Measurements from ENCODE around the gene MVB12B. TPM values are rescaled to one million over a fixed set of nuclear protein-coding genes. Genes with fewer than 3 reads are reported as not detected.

Gene MVB12B
- total RNA-seq, 1 experiment from 2014 or later: 5.8 TPM

DNA sequence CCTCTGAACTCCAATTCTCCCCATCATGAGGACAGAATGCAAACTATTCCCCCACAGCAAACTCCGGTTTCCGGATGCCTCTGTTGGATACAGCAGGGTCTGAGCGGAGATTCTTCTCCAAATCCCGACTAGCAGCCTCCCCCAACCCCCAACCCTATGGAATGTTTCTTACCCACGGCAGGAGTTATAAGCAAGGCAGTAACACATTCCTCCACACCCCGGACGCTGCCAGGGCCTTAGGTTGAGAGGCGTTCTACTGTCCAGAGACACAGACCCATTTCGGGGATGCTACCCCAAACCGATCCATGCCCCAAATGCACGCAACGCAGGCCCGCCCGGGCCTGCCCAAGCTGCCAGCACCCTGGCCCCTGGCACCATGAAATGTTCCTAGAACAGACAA, 201.5 kb downstream of the MVB12B start:
- no peak overlapping the region for H2BK120ac ChIP-seq (ENCODE audit: low read depth, low read length, poor library complexity, severe bottlenecking)
- H4K8ac ChIP-seq (replicated peaks; ENCODE audit: insufficient read length, low read depth, low read length): no peak overlapping the region
- no peak overlapping the region for H4K91ac ChIP-seq (ENCODE audit: insufficient read length, low read depth, low read length)
- H4K20me1 ChIP-seq (ENCODE audit: control insufficient read depth, insufficient read depth, insufficient read length): no peaks in the 10 kb centered on the region
- H3K9ac ChIP-seq (ENCODE audit: extremely low read depth, insufficient read length, low read length): no peak overlapping the region
- peak; percentile 28 for DNase-seq
- H3K79me1 ChIP-seq (ENCODE audit: insufficient read depth, low read depth, low read length, poor library complexity, severe bottlenecking): no peaks in the 10 kb centered on the region
- no peak overlapping the region for H2BK12ac ChIP-seq (ENCODE audit: insufficient read length, low read depth, low read length)
- H3K4me1 ChIP-seq (ENCODE audit: insufficient read depth, low read length): 0 out of 2 replicates have a peak, but pooled peaks cover 3% of the 10 kb centered on the region
- H3K23ac ChIP-seq (ENCODE audit: insufficient read length, low read depth, low read length): no peak overlapping the region
- H3K27me3 ChIP-seq (ENCODE audit: insufficient read depth, low read length): no peaks in the 10 kb centered on the region
- H3K4ac ChIP-seq (ENCODE audit: low read depth, low read length): no peak overlapping the region
- no peak overlapping the region for H3K4me2 ChIP-seq (ENCODE audit: insufficient read depth, insufficient read length, low read length)
- TF ChIP-seq, protein P1, sequence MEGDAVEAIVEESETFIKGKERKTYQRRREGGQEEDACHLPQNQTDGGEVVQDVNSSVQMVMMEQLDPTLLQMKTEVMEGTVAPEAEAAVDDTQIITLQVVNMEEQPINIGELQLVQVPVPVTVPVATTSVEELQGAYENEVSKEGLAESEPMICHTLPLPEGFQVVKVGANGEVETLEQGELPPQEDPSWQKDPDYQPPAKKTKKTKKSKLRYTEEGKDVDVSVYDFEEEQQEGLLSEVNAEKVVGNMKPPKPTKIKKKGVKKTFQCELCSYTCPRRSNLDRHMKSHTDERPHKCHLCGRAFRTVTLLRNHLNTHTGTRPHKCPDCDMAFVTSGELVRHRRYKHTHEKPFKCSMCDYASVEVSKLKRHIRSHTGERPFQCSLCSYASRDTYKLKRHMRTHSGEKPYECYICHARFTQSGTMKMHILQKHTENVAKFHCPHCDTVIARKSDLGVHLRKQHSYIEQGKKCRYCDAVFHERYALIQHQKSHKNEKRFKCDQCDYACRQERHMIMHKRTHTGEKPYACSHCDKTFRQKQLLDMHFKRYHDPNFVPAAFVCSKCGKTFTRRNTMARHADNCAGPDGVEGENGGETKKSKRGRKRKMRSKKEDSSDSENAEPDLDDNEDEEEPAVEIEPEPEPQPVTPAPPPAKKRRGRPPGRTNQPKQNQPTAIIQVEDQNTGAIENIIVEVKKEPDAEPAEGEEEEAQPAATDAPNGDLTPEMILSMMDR (conservative IDR thresholded peaks at IDR 0.05): no peak
- H4K5ac ChIP-seq (ENCODE audit: insufficient read length, low read depth, low read length): no peak overlapping the region
- H2BK20ac ChIP-seq (ENCODE audit: low read depth, low read length, poor library complexity, severe bottlenecking): no peak overlapping the region
- WGBS (ENCODE audit: extremely low coverage, insufficient read length, low lambda C conversion rate): no CpG with 5 or more reads among the region's 14 CpGs
- no peak overlapping the region for H2BK15ac ChIP-seq (ENCODE audit: low read depth, low read length)
- H3K4me1 Mint-ChIP-seq: peaks cover 41 to 55% of the 10 kb centered on the region in 2 experiments
- H3K18ac ChIP-seq (ENCODE audit: insufficient read length, low read depth, low read length): no peak overlapping the region
- no peaks in the 10 kb centered on the region for H3K9me3 ChIP-seq (ENCODE audit: control insufficient read depth, low read depth, low read length)
- no peak overlapping the region for H2AFZ ChIP-seq (ENCODE audit: low read length)
- no peaks in the 10 kb centered on the region for H3K23me2 ChIP-seq (ENCODE audit: insufficient read length, low read depth, low read length, poor library complexity, severe bottlenecking)
- H3K27me3 Mint-ChIP-seq (ENCODE audit: low read depth): peaks cover 30% of the 10 kb centered on the region
- no peak overlapping the region for H3K27ac ChIP-seq (ENCODE audit: insufficient read length, low read depth, low read length)
- no peak overlapping the region for H2AK5ac ChIP-seq (ENCODE audit: insufficient read length, low read length)
- no peaks in the 10 kb centered on the region; a peak in 1 of 5 replicates for H3K9me3 Mint-ChIP-seq
- H3T11ph ChIP-seq (ENCODE audit: low read length): no peak overlapping the region
- 0 out of 7 replicates have a peak overlapping the region, but pooled peaks of 1 of the 3 experiments have one; percentile 41 for H3K27ac Mint-ChIP-seq
- no peak overlapping the region for H3K56ac ChIP-seq (ENCODE audit: insufficient read length, low read depth, low read length)
- no peaks in the 10 kb centered on the region for H3K79me2 ChIP-seq (ENCODE audit: insufficient read depth, low read length)
- no peaks in the 10 kb centered on the region; a peak in 1 of 7 replicates for H3K36me3 Mint-ChIP-seq (ENCODE audit: insufficient read depth in 1 of 3, low read depth in 3 of 3)
- no peak overlapping the region for H2BK5ac ChIP-seq (ENCODE audit: insufficient read length, low read length)
- H3K14ac ChIP-seq (ENCODE audit: insufficient read depth, low read length): no peak overlapping the region
- H3K4me3 Mint-ChIP-seq: no peak overlapping the region; a peak in 1 of 5 replicates
